HepG2 (cell line): ENCODE data around the gene SLC19A1. TPM values are rescaled to one million over a fixed set of nuclear protein-coding genes. Genes with fewer than 3 reads are reported as not detected.

Source experiments
- CC2D1A ChIP-seq: sonication (generic); formaldehyde crosslinking; IDR thresholded peaks from 2 replicates; pipeline ENCODE4 v1.8.1; 2023; ENCODE audit warnings: mild to moderate bottlenecking, missing genetic modification reagents
- CEBPB ChIP-seq: IDR thresholded peaks from 2 replicates; pipeline ENCODE4 v1.6.1; 2011; ENCODE audit warnings: low read depth, low read length, improper control_type of control experiment, borderline replicate concordance
- EHMT2 ChIP-seq: fragments of 200-600 bp; sonication (generic); IDR thresholded peaks from 2 replicates; pipeline ENCODE4 v1.7.0; 2017; ENCODE audit warnings: antibody characterized with exemption, low read depth, low read length, borderline replicate concordance
- ESRRA ChIP-seq: sonication (generic); formaldehyde crosslinking; IDR thresholded peaks from 2 replicates; pipeline ENCODE4 v1.5.1; 2020; ENCODE audit warnings: mild to moderate bottlenecking, low read depth, missing genetic modification reagents
- FLYWCH1 ChIP-seq: sonication (generic); formaldehyde crosslinking; IDR thresholded peaks from 2 replicates; pipeline ENCODE4 v1.8.1; 2023; ENCODE audit warnings: mild to moderate bottlenecking, missing genetic modification reagents
- GATAD2A ChIP-seq: IDR thresholded peaks from 2 replicates; pipeline ENCODE4 v1.6.1; 2016
- GMEB1 ChIP-seq: sonication (generic); formaldehyde crosslinking; IDR thresholded peaks from 2 replicates; pipeline ENCODE4 v1.5.1; 2020; ENCODE audit warnings: missing genetic modification reagents, mild to moderate bottlenecking, borderline replicate concordance
- HDAC1 ChIP-seq: sonication (generic); formaldehyde crosslinking; IDR thresholded peaks from 2 replicates; pipeline ENCODE4 v1.5.1; 2020; ENCODE audit warnings: mild to moderate bottlenecking, missing genetic modification reagents
- HOXA3 ChIP-seq: sonication (generic); formaldehyde crosslinking; IDR thresholded peaks from 2 replicates; pipeline ENCODE4 v1.5.0; 2020; ENCODE audit warnings: missing genetic modification reagents
- MED1 ChIP-seq: sonication (generic); formaldehyde crosslinking; IDR thresholded peaks from 2 replicates; pipeline ENCODE4 v1.4.0; 2020; ENCODE audit warnings: missing genetic modification reagents
- NONO ChIP-seq, 2 experiments: fragments of 450-650 bp in 1 of 2; sonication (generic) in 1 of 2; formaldehyde crosslinking in 1 of 2; IDR thresholded peaks in 1 of 2; conservative IDR thresholded peaks in 1 of 2; 2 replicates each; pipeline versions ENCODE4 v1.6.1 to v1.8.0; 2017 to 2022; ENCODE audit warnings: mild to moderate bottlenecking in 1 of 2, missing genetic modification reagents in 1 of 2, moderate library complexity in 1 of 2
- NPAS2 ChIP-seq: sonication (generic); formaldehyde crosslinking; IDR thresholded peaks from 2 replicates; pipeline ENCODE4 v1.8.0; 2022; ENCODE audit warnings: mild to moderate bottlenecking, missing genetic modification reagents, borderline replicate concordance
- NR2F1 ChIP-seq, 2 experiments: fragments of 450-650 bp in 1 of 2; formaldehyde crosslinking in 1 of 2; IDR thresholded peaks; 2 replicates each; pipeline versions ENCODE4 v1.5.0 to v1.6.1; 2016 to 2020; ENCODE audit warnings: mild to moderate bottlenecking in 1 of 2, missing compliant biosample characterization in 1 of 2, missing genetic modification reagents in 1 of 2, moderate library complexity in 1 of 2
- NR2F2 ChIP-seq: IDR thresholded peaks from 2 replicates; pipeline ENCODE4 v1.6.1; 2012; ENCODE audit warnings: low read depth, inconsistent platforms, borderline replicate concordance
- PAXIP1 ChIP-seq: sonication (generic); formaldehyde crosslinking; conservative IDR thresholded peaks from 2 replicates; pipeline ENCODE4 v1.4.0; 2020; ENCODE audit warnings: mild to moderate bottlenecking, missing genetic modification reagents, moderate library complexity
- REPIN1 ChIP-seq: sonication (generic); formaldehyde crosslinking; IDR thresholded peaks from 2 replicates; pipeline ENCODE4 v1.8.0; 2022; ENCODE audit warnings: missing genetic modification reagents, low read depth, mild to moderate bottlenecking, borderline replicate concordance
- TARDBP ChIP-seq: sonication (generic); formaldehyde crosslinking; IDR thresholded peaks from 2 replicates; pipeline ENCODE4 v1.8.0; 2022; ENCODE audit warnings: mild to moderate bottlenecking, missing genetic modification reagents
- ZBTB1 ChIP-seq: sonication (generic); formaldehyde crosslinking; IDR thresholded peaks from 2 replicates; pipeline ENCODE4 v1.4.0; 2020; ENCODE audit warnings: missing genetic modification reagents, borderline replicate concordance
- ZBTB26 ChIP-seq: IDR thresholded peaks from 2 replicates; pipeline ENCODE4 v1.6.1; 2016; ENCODE audit warnings: missing compliant biosample characterization, missing genetic modification reagents, borderline replicate concordance
- ZKSCAN1 ChIP-seq: fragments of 150-350 bp; IDR thresholded peaks from 2 replicates; pipeline ENCODE4 v1.6.1; 2014; ENCODE audit warnings: low read length
- ZNF362 ChIP-seq: sonication (generic); formaldehyde crosslinking; IDR thresholded peaks from 2 replicates; pipeline ENCODE4 v1.4.0; 2020; ENCODE audit warnings: missing genetic modification reagents, mild to moderate bottlenecking, borderline replicate concordance
- polyA plus RNA-seq, 8 experiments: library from polyadenylated mRNA; depleted of rRNA in 3 of 8; stranded (reverse) in 7 of 8; unstranded in 1 of 8; fragments of >200 nt; fragmentation: Illumina TruSeq in 4 of 8; extraction: Trizol in 4 of 8; gene quantifications; 2 replicates each; pipeline versions ENCODE4 v1.2.1 to v1.2.3, GENCODE V29; 2011 to 2016; ENCODE audit warnings: low read depth in 4 of 8, missing spikeins in 1 of 8, mixed read lengths in 1 of 8; ENCODE audit not compliant: insufficient read depth in 1 of 8
- total RNA-seq, 5 experiments: library from RNA; depleted of rRNA; stranded (reverse); fragments of >200 nt; fragmentation: Illumina TruSeq; extraction: Trizol; gene quantifications; 2 replicates each; pipeline ENCODE4 v1.2.3, GENCODE V29; 2016; ENCODE audit warnings: low read depth in 1 of 5

Gene SLC19A1
- total and polyA plus RNA-seq, 2 of the 13 experiments (the other 11 are each of a cell fraction or from before 2014, with no cell fraction given): 21.8 to 23.0 TPM

- TF ChIP-seq GMEB1 (CRISPR knock-in tag) (no peak), HOXA3 (peak; percentile 71), NR2F2 (peak; percentile 92), NR2F1 (CRISPR knock-in tag; IDR thresholded peaks at IDR 0.05) (peak; percentile 33 to 60; a peak in 2 of 4 replicates), NONO (IDR thresholded peaks at IDR 0.05) (no peak), NONO (CRISPR knock-in tag; conservative IDR thresholded peaks at IDR 0.05) (0 out of 2 replicates have a peak, but pooled peaks have one; percentile 10), ZBTB26 (CRISPR knock-in tag) (no peak), HDAC1 (peak; percentile 59; the same call in 1 of the 2 replicates), FLYWCH1 (CRISPR knock-in tag) (no peak), GATAD2A (CRISPR knock-in tag) (peak; percentile 32; the same call in 1 of the 2 replicates), NPAS2 (CRISPR knock-in tag) (no peak), ZKSCAN1 (no peak), CC2D1A (no peak), CEBPB (no peak), EHMT2 (no peak), TARDBP (CRISPR knock-in tag) (peak; percentile 39; the same call in 1 of the 2 replicates), ZNF362 (CRISPR knock-in tag) (no peak), ZBTB1 (CRISPR knock-in tag) (no peak), MED1 (peak; percentile 64), PAXIP1 (CRISPR knock-in tag) (no peak; the same call in 1 of the 2 replicates), REPIN1 (CRISPR knock-in tag) (peak; percentile 20; the same call in 1 of the 2 replicates), ESRRA (CRISPR knock-in tag) (peak; percentile 94; the same call in 1 of the 2 replicates)
These were observed 33.4 kb downstream of the SLC19A1 start (continued) for GRCh38 chr21:45508607-45509565.
